Gastroesophageal sphincter (tissue), 4 donors: ENCODE results near the gene SCRT2. TPM values are rescaled to one million over a fixed set of nuclear protein-coding genes. Genes with fewer than 3 reads are reported as not detected.
"Not testable (repeated sequence)": the region's sequence is repeated elsewhere in the genome, so short reads cannot be mapped to it uniquely, and the experiment has no call there.

Experiments
- ATAC-seq: fragments of 150-250 bp; one replicate; pipeline ENCODE4 v1.9.1; 2016; ENCODE audit warnings: mild to moderate bottlenecking, moderate library complexity
- H3K27ac ChIP-seq, 4 donors: fragments of 200-600 bp; sonication (generic) in 3 of 4; 1 replicate in 3 of 4; 2 replicates in 1 of 4; pipeline ENCODE4 v1.5.1; 2016 to 2019
- H3K27me3 ChIP-seq: fragments of 200-600 bp; sonication (generic); one replicate; pipeline ENCODE4 v1.5.1; 2019
- H3K36me3 ChIP-seq, 2 donors: fragments of 200-600 bp; sonication (generic); one replicate each; pipeline ENCODE4 v1.5.1; 2019; ENCODE audit warnings: control low read depth in 1 of 2
- H3K4me1 ChIP-seq, 3 donors: fragments of 200-600 bp; sonication (generic); 1 replicate in 2 of 3; 2 replicates in 1 of 3; pipeline ENCODE4 v1.5.1; 2016 to 2019; ENCODE audit warnings: control low read depth in 2 of 3
- H3K4me3 ChIP-seq, 2 donors: fragments of 200-600 bp; sonication (generic); one replicate each; pipeline ENCODE4 v1.5.1; 2019; ENCODE audit warnings: mild to moderate bottlenecking in 1 of 2, moderate library complexity in 1 of 2
- H3K9me3 ChIP-seq, 3 donors: fragments of 200-600 bp; sonication (generic); one replicate each; pipeline ENCODE4 v1.5.1; 2017 to 2019; ENCODE audit warnings: control low read depth in 2 of 3
- CTCF ChIP-seq, 4 experiments: fragments of 200-600 bp in 2 of 4; fragments of 450-650 bp in 2 of 4; sonication (generic) in 1 of 4; IDR thresholded peaks; one replicate each; pipeline ENCODE4 v1.5.1; 2017 to 2019; ENCODE audit warnings: antibody characterized with exemption in 4 of 4, mild to moderate bottlenecking in 2 of 4, moderate library complexity in 2 of 4
- EP300 ChIP-seq: sonication (generic); formaldehyde crosslinking; IDR thresholded peaks from one replicate; pipeline ENCODE4 v1.6.1; 2017; ENCODE audit warnings: antibody characterized with exemption, mild to moderate bottlenecking
- POLR2A ChIP-seq, 2 donors: fragments of 450-650 bp; IDR thresholded peaks; one replicate each; pipeline ENCODE4 v1.6.1; 2017; ENCODE audit warnings: antibody characterized with exemption in 2 of 2, mild to moderate bottlenecking in 2 of 2, moderate library complexity in 1 of 2
- POLR2AphosphoS5 ChIP-seq: sonication (generic); formaldehyde crosslinking; IDR thresholded peaks from one replicate; pipeline ENCODE4 v1.6.1; 2017; ENCODE audit warnings: antibody characterized with exemption
- WGBS, 2 donors: methylation state at CpG; one replicate each; pipeline ENCODE4 v1.1.5; 2018; ENCODE audit warnings: low coverage in 1 of 2; 5-methylcytosine and 5-hydroxymethylcytosine counted together
- total RNA-seq, 4 donors: library from RNA; depleted of rRNA; stranded (reverse); fragments of >200 nt; gene quantifications; one replicate each; pipeline ENCODE4 v1.1.0, GENCODE V29; 2016

Gene SCRT2
- total RNA-seq, 4 donors from 2014 or later = not detected

- TF ChIP-seq POLR2AphosphoS5 (no peak), EP300 (no peak), CTCF (IDR thresholded peaks at IDR 0.05) (no peak), POLR2A (IDR thresholded peaks at IDR 0.05) (no peak)
- H3K27me3 ChIP-seq = peaks cover 69% of the 10 kb centered on the region
- H3K36me3 ChIP-seq = no peaks in the 10 kb centered on the region
- 40 to 46% methylated on average over 1 to 2 of the region's 2 CpGs for WGBS, 2 donors
- H3K27ac ChIP-seq = no peak overlapping the region
- H3K4me1 ChIP-seq = no peaks in the 10 kb centered on the region
- no peak overlapping the region for H3K4me3 ChIP-seq
- ATAC-seq = no peak
- no peaks in the 10 kb centered on the region for H3K9me3 ChIP-seq
These were observed 19.7 kb upstream of the SCRT2 start for GRCh38 chr20:695165-695866.

GRCh38 chr20:694496-694895 is 18.9 kb upstream of the SCRT2 start:
- no peak for ATAC-seq
- Histone ChIP-seq H3K27me3 (peaks cover 69% of the 10 kb centered on the region), H3K27ac (no peak overlapping the region), H3K36me3 (no peaks in the 10 kb centered on the region), H3K9me3 (no peaks in the 10 kb centered on the region), H3K4me3 (no peak overlapping the region), H3K4me1 (no peaks in the 10 kb centered on the region)
- TF ChIP-seq POLR2A (IDR thresholded peaks at IDR 0.05) (no peak), POLR2AphosphoS5 (no peak), EP300 (no peak), CTCF (IDR thresholded peaks at IDR 0.05) (no peak)
- 52 to 61% methylated on average over 2 to 4 of the region's 4 CpGs for WGBS, 2 donors

- H3K27me3 ChIP-seq = peaks cover 71% of the 10 kb centered on the region
- WGBS, 2 donors = 80 to 93% methylated on average over 2 to 6 of the region's 10 CpGs
- not testable (repeated sequence) for ATAC-seq, H3K4me1 ChIP-seq, H3K9me3 ChIP-seq, H3K36me3 ChIP-seq, H3K27ac ChIP-seq, H3K4me3 ChIP-seq
These were observed 18.2 kb upstream of the SCRT2 start for GRCh38 chr20:693786-694185.

- no peak for ATAC-seq
- no peak for TF ChIP-seq CTCF (IDR thresholded peaks at IDR 0.05)
- TF ChIP-seq EP300 = no peak
- TF ChIP-seq POLR2A (IDR thresholded peaks at IDR 0.05) = no peak
- TF ChIP-seq POLR2AphosphoS5 = no peak
- Histone ChIP-seq H3K27me3 (peaks cover 70% of the 10 kb centered on the region), H3K4me1 (no peaks in the 10 kb centered on the region), H3K36me3 (no peaks in the 10 kb centered on the region), H3K9me3 (no peaks in the 10 kb centered on the region), H3K27ac (no peak overlapping the region), H3K4me3 (no peak overlapping the region)
- WGBS, 2 donors = 44 to 64% methylated on average over 1 of the region's 1 CpG
These were observed 16.4 kb upstream of the SCRT2 start for GRCh38 chr20:692044-692443.

- TF ChIP-seq POLR2A (IDR thresholded peaks at IDR 0.05) = no peak
- TF ChIP-seq EP300 = no peak
- no peak for TF ChIP-seq POLR2AphosphoS5
- TF ChIP-seq CTCF (IDR thresholded peaks at IDR 0.05) = no peak
- Histone ChIP-seq H3K9me3 (no peaks in the 10 kb centered on the region), H3K27me3 (peaks cover 80% of the 10 kb centered on the region), H3K4me1 (no peaks in the 10 kb centered on the region), H3K4me3 (no peak overlapping the region), H3K27ac (no peak overlapping the region), H3K36me3 (no peaks in the 10 kb centered on the region)
- 13 to 50% methylated on average over 1 of the region's 1 CpG for WGBS, 2 donors
- no peak for ATAC-seq
These were observed 14.3 kb upstream of the SCRT2 start for GRCh38 chr20:689947-690346.
